Endothelial cell of umbilical vein (primary cell): ENCODE measurements around the gene HIVEP1.

Experiments
- CTCF ChIP-seq, 2 donors: IDR thresholded peaks; 1 replicate in 1 of 2; 2 replicates in 1 of 2; pipeline ENCODE4 v1.5.1; 2011; ENCODE audit warnings: low read length in 2 of 2, mild to moderate bottlenecking in 2 of 2, moderate library complexity in 2 of 2, control low read depth in 1 of 2, inconsistent platforms in 1 of 2, low read depth in 1 of 2; ENCODE audit not compliant: insufficient read depth in 1 of 2; ENCODE audit errors: extremely low read depth in 1 of 2
- POLR2A ChIP-seq: IDR thresholded peaks from 2 replicates; pipeline ENCODE4 v1.6.1; 2012; ENCODE audit warnings: low read depth, mild to moderate bottlenecking, control low read depth, low read length
- POLR2AphosphoS5 ChIP-seq: IDR thresholded peaks from 2 replicates; pipeline ENCODE4 v1.6.1; 2012; ENCODE audit warnings: low read depth, mild to moderate bottlenecking, control low read depth, low read length, moderate library complexity; ENCODE audit not compliant: insufficient read depth

GRCh38 chr6:12174878-12175277 is 162.8 kb downstream of the HIVEP1 start:
- TF ChIP-seq POLR2AphosphoS5, result no peak
- TF ChIP-seq CTCF (IDR thresholded peaks at IDR 0.05; ENCODE audit: extremely low read depth in 1 of 2, insufficient read depth in 1 of 2, low read depth in 1 of 2, low read length in 2 of 2), result no peak
- no peak for TF ChIP-seq POLR2A
